ENCODE results near the gene GRIN1. TPM values are rescaled to one million over a fixed set of nuclear protein-coding genes. Genes with fewer than 3 reads are reported as not detected.

The GRIN1 gene
- total RNA-seq, 4 donors from 2014 or later = 0.14 TPM; not detected in 3

DNA sequence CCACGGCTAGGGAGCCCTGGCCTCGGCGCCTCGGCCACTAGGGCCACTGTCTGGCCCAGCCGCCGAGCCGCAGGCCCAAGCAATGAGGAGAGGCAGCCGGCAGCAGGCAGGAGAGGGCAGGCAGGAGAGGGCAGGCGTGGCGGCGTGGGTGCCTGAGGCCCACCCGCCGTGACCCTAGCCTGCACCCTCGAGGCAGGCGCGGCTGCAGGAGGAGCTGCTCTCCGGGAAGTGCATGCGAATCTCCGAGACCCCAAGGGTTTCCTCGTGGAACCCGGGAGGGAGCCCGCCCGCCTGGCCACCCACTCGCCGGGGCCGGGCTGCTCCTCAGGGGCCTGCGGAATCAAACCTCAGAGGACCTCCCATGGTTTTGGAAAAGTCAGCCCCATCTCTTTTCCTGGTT lies 9.3 kb downstream of the GRIN1 start:
- intact Hi-C loops (cut with DNase I; ENCODE audit: low total_unique reads) = no loop called here
- H3K9me3 ChIP-seq = no peaks in the 10 kb centered on the region
- in situ Hi-C loops (cut with MboI; ENCODE audit: low pct_ligation_motif_present in 1 of 4, low pct_unique_long_range_greater_than_20kb in 1 of 4, low sequenced_read_pairs in 3 of 4) = no loop called here
- H3K4me1 ChIP-seq = no peaks in the 10 kb centered on the region
- H3K4me3 ChIP-seq = no peak overlapping the region
- H3K27ac ChIP-seq = no peak overlapping the region
- no peak for TF ChIP-seq POLR2A (IDR thresholded peaks at IDR 0.05)
- no peak for TF ChIP-seq EP300 (IDR thresholded peaks at IDR 0.05; ENCODE audit: low read depth)
- no peak for TF ChIP-seq POLR2AphosphoS5 (IDR thresholded peaks at IDR 0.05)
- TF ChIP-seq, protein P1, sequence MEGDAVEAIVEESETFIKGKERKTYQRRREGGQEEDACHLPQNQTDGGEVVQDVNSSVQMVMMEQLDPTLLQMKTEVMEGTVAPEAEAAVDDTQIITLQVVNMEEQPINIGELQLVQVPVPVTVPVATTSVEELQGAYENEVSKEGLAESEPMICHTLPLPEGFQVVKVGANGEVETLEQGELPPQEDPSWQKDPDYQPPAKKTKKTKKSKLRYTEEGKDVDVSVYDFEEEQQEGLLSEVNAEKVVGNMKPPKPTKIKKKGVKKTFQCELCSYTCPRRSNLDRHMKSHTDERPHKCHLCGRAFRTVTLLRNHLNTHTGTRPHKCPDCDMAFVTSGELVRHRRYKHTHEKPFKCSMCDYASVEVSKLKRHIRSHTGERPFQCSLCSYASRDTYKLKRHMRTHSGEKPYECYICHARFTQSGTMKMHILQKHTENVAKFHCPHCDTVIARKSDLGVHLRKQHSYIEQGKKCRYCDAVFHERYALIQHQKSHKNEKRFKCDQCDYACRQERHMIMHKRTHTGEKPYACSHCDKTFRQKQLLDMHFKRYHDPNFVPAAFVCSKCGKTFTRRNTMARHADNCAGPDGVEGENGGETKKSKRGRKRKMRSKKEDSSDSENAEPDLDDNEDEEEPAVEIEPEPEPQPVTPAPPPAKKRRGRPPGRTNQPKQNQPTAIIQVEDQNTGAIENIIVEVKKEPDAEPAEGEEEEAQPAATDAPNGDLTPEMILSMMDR (IDR thresholded peaks at IDR 0.05) = no peak
- no peaks in the 10 kb centered on the region for H3K36me3 ChIP-seq
- DNase-seq = no peak
- peaks cover 39% of the 10 kb centered on the region for H3K27me3 ChIP-seq
- 80 to 90% methylated on average over 1 to 17 of the region's 27 CpGs for WGBS, 2 donors (ENCODE audit: low coverage in 1 of 2)

DNA sequence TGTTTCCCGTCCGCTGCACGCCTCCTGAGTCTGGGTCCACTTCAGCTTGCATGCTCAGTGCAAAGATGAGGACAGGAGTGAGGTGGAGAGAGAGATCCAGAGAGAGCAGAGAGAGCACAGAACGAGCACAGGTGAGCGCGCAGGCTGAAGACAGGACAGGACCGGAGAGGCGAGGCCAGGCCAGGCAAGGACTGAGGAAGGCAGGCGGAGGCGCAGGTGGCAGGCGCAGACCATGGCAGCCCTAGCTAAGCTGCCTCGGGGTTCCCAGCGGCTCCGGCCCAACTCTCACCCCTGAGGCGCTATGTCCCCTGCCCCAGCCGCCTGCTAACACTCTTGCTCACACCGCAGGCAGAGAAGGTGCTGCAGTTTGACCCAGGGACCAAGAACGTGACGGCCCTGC lies 9.7 kb downstream of the GRIN1 start:
- in situ Hi-C loops (cut with MboI; ENCODE audit: low pct_ligation_motif_present in 1 of 4, low pct_unique_long_range_greater_than_20kb in 1 of 4, low sequenced_read_pairs in 3 of 4) = no loop called here
- DNase-seq = no peak
- intact Hi-C loops (cut with DNase I; ENCODE audit: low total_unique reads) = no loop called here
- no peak overlapping the region for H3K27ac ChIP-seq
- no peaks in the 10 kb centered on the region for H3K4me1 ChIP-seq
- H3K27me3 ChIP-seq = peaks cover 35% of the 10 kb centered on the region
- 70 to 86% methylated on average over 2 to 19 of the region's 19 CpGs for WGBS, 2 donors (ENCODE audit: low coverage in 1 of 2)
- TF ChIP-seq, protein P1 (IDR thresholded peaks at IDR 0.05) = no peak
- TF ChIP-seq POLR2AphosphoS5 (IDR thresholded peaks at IDR 0.05) (no peak), EP300 (IDR thresholded peaks at IDR 0.05; ENCODE audit: low read depth) (no peak), POLR2A (IDR thresholded peaks at IDR 0.05) (no peak)
- no peaks in the 10 kb centered on the region for H3K36me3 ChIP-seq
- H3K9me3 ChIP-seq = no peaks in the 10 kb centered on the region
- H3K4me3 ChIP-seq = no peak overlapping the region

DNA sequence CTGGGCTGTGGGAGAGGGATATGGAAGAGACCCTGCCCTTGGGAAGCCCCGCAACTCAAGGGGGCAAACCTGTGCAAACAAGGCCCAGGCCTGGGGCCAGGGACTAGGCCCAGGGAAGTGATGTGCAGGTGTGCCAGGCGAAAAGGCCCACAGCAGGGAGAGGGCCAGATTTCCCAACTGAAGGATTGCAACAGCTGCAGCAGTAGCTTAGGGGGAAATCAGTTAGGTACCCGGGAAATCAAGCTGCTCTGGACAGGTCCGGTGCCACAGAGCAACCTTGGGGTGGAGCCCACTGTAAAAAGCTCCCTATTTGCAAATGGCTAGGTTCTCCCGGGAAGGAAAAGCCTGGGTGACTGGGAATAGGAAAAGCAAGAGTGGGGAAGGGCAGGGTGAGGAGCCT lies 10.4 kb downstream of the GRIN1 start:
- no peak for DNase-seq
- TF ChIP-seq EP300 (IDR thresholded peaks at IDR 0.05; ENCODE audit: low read depth) (no peak), POLR2AphosphoS5 (IDR thresholded peaks at IDR 0.05) (no peak), POLR2A (IDR thresholded peaks at IDR 0.05) (no peak)
- TF ChIP-seq, protein P1 (IDR thresholded peaks at IDR 0.05) = no peak
- Histone ChIP-seq H3K9me3 (no peaks in the 10 kb centered on the region), H3K27ac (no peak overlapping the region), H3K4me3 (no peak overlapping the region), H3K4me1 (no peaks in the 10 kb centered on the region), H3K36me3 (no peaks in the 10 kb centered on the region), H3K27me3 (peaks cover 28% of the 10 kb centered on the region)
- 61 to 64% methylated on average over 4 to 5 of the region's 5 CpGs for WGBS, 2 donors (ENCODE audit: low coverage in 1 of 2)
- in situ Hi-C loops (cut with MboI; ENCODE audit: low pct_ligation_motif_present in 1 of 4, low pct_unique_long_range_greater_than_20kb in 1 of 4, low sequenced_read_pairs in 3 of 4) (no loop called here), intact Hi-C loops (cut with DNase I; ENCODE audit: low total_unique reads) (no loop called here)

DNA sequence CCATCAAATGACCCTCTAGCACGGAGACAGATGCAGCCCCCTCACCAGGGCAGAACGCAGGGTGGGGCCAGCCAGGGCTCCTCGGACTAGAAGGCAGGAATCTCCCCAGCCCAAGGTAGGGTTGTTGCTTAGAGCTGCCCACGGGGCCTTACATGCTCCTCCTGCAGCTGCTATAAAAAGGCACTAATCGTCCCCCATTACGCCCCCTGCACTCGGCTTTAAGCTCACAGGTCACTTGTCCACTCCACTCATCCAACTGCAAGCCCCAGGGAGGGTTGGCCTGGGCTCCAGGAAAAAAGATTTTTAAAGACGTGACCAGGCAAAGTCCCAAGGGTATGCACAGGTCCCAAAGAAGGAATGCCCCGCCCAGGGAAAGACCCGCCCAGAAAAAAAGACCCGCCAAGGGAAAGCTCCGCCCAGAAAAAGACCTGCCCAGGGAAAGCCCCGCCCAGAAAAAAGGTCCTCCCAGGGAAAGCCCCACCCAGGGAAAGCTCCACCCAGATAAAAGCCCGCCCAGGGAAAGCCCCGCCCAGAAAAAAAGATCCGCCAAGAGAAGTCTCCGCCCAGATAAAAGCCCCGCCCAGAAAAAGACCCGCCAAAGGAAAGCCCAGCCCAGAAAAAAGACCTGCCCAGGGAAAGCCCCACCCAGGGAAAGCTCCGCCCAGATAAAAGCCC lies 11.1 kb downstream of the GRIN1 start:
- no peak for DNase-seq
- H3K36me3 ChIP-seq = no peaks in the 10 kb centered on the region
- no peaks in the 10 kb centered on the region for H3K9me3 ChIP-seq
- in situ Hi-C loops (cut with MboI; ENCODE audit: low pct_ligation_motif_present in 1 of 4, low pct_unique_long_range_greater_than_20kb in 1 of 4, low sequenced_read_pairs in 3 of 4) = no loop called here
- no peaks in the 10 kb centered on the region for H3K4me1 ChIP-seq
- intact Hi-C loops (cut with DNase I; ENCODE audit: low total_unique reads) = no loop called here
- no peak for TF ChIP-seq EP300 (IDR thresholded peaks at IDR 0.05; ENCODE audit: low read depth)
- no peak for TF ChIP-seq POLR2AphosphoS5 (IDR thresholded peaks at IDR 0.05)
- TF ChIP-seq, protein P1 (IDR thresholded peaks at IDR 0.05) = no peak
- TF ChIP-seq POLR2A (IDR thresholded peaks at IDR 0.05) = no peak
- peaks cover 27% of the 10 kb centered on the region for H3K27me3 ChIP-seq
- no peak overlapping the region for H3K27ac ChIP-seq
- 51 to 64% methylated on average over 5 to 20 of the region's 20 CpGs for WGBS, 2 donors (ENCODE audit: low coverage in 1 of 2)
- no peak overlapping the region for H3K4me3 ChIP-seq
